ENCODE data around the gene FAR2. TPM values are rescaled to one million over a fixed set of nuclear protein-coding genes. Genes with fewer than 3 reads are reported as not detected.
"Not testable (repeated sequence)": the region's sequence is repeated elsewhere in the genome, so short reads cannot be mapped to it uniquely, and the experiment has no call there.

Gene FAR2
- 1 to 10 TPM; 2.2 to 4.4 TPM for total RNA-seq

- Mint-ChIP-seq H3K27ac (peak within 1 kb of the TSS; percentile 59), H3K36me3 (ENCODE audit: low read depth) (no peaks in the 10 kb centered on the region), H3K4me1 (ENCODE audit: low read depth) (peaks cover 8% of the 10 kb centered on the region), H3K27me3 (ENCODE audit: low read depth) (peaks cover 13% of the 10 kb centered on the region), H3K4me3 (peak within 1 kb of the TSS; percentile 87), H3K9me3 (no peaks in the 10 kb centered on the region)
- CTCF ChIA-PET = interaction anchor here (0.5 kb wide), 1 partner anchor 256 kb away, joined by 3 read pairs; no protein-coding TSS in a partner anchor
- DNase-seq = peak; percentile 60
- intact Hi-C loops (cut with micrococcal nuclease) = loop anchor here (1.0 to 5.0 kb wide), 3 partner anchors 46 to 233 kb away; partner anchors contain the start of gene ERGIC2
Observed at GRCh38 chr12:29148911-29149690, at the start of gene FAR2. Gene FAR2, plus strand, starts transcription at chr12:29149278. Its CDS starts 121,172 bp downstream, at chr12:29270450.

- DNase-seq = no peak
- peaks cover 31% of the 10 kb centered on the region for H3K4me1 Mint-ChIP-seq (ENCODE audit: low read depth)
- intact Hi-C loops (cut with micrococcal nuclease) = loop anchor here (1.0 to 10.0 kb wide), 11 partner anchors 20 to 1652 kb away; partner anchors contain the start of genes CAPRIN2, ERGIC2 and FAR2
- peaks cover 10% of the 10 kb centered on the region for H3K9me3 Mint-ChIP-seq
- no peaks in the 10 kb centered on the region for H3K27me3 Mint-ChIP-seq (ENCODE audit: low read depth)
- H3K27ac Mint-ChIP-seq = no peak overlapping the region
- H3K36me3 Mint-ChIP-seq (ENCODE audit: low read depth) = peaks cover 9% of the 10 kb centered on the region
- CTCF ChIA-PET = interaction anchor here (0.9 to 3.0 kb wide), 3 partner anchors 14 to 215 kb away, joined by 3 to 13 read pairs (median 4); no protein-coding TSS in a partner anchor
- H3K4me3 Mint-ChIP-seq = no peak overlapping the region
Observed at GRCh38 chr12:29102741-29103140, 46.3 kb upstream of the FAR2 start.

GRCh38 chr12:29103539-29103974 is 45.5 kb upstream of the FAR2 start:
- Mint-ChIP-seq H3K9me3 (peaks cover 7% of the 10 kb centered on the region), H3K4me3 (no peak overlapping the region), H3K27ac (no peak overlapping the region), H3K36me3 (ENCODE audit: low read depth) (peaks cover 6% of the 10 kb centered on the region), H3K4me1 (ENCODE audit: low read depth) (peaks cover 31% of the 10 kb centered on the region), H3K27me3 (ENCODE audit: low read depth) (no peaks in the 10 kb centered on the region)
- CTCF ChIA-PET = interaction anchor here (0.9 to 1.8 kb wide), 2 partner anchors 15 to 214 kb away, joined by 3 to 4 read pairs; no protein-coding TSS in a partner anchor
- intact Hi-C loops (cut with micrococcal nuclease) = loop anchor here (1.0 to 10.0 kb wide), 11 partner anchors 21 to 1651 kb away; partner anchors contain the start of genes CAPRIN2, ERGIC2 and FAR2
- peak; percentile 64 for DNase-seq

- Mint-ChIP-seq H3K27ac (peak overlapping the region; percentile 4), H3K36me3 (ENCODE audit: low read depth) (peaks cover 3% of the 10 kb centered on the region), H3K9me3 (peaks cover 3% of the 10 kb centered on the region), H3K4me1 (ENCODE audit: low read depth) (peaks cover 31% of the 10 kb centered on the region), H3K27me3 (ENCODE audit: low read depth) (no peaks in the 10 kb centered on the region), H3K4me3 (no peak overlapping the region)
- DNase-seq = no peak
- CTCF ChIA-PET = interaction anchor here (0.7 kb wide), 1 partner anchor 27 kb away, joined by 3 read pairs; no protein-coding TSS in a partner anchor
- intact Hi-C loops (cut with micrococcal nuclease) = loop anchor here (5.0 to 10.0 kb wide), 4 partner anchors 607 to 1650 kb away; partner anchors contain the start of gene CAPRIN2
Observed at GRCh38 chr12:29104516-29104915, 44.6 kb upstream of the FAR2 start.

GRCh38 chr12:29110506-29111442 is 38.3 kb upstream of the FAR2 start:
- H3K27ac Mint-ChIP-seq = no peak overlapping the region
- CTCF ChIA-PET = no interaction called here
- H3K9me3 Mint-ChIP-seq = peaks cover 11% of the 10 kb centered on the region
- no peaks in the 10 kb centered on the region for H3K4me1 Mint-ChIP-seq (ENCODE audit: low read depth)
- no peaks in the 10 kb centered on the region for H3K27me3 Mint-ChIP-seq (ENCODE audit: low read depth)
- no peak overlapping the region for H3K4me3 Mint-ChIP-seq
- no peak for DNase-seq
- intact Hi-C loops (cut with micrococcal nuclease) = no loop called here
- H3K36me3 Mint-ChIP-seq (ENCODE audit: low read depth) = peaks cover 2% of the 10 kb centered on the region

GRCh38 chr12:29113101-29113500 is 36.0 kb upstream of the FAR2 start:
- Mint-ChIP-seq H3K4me1 (ENCODE audit: low read depth) (no peaks in the 10 kb centered on the region), H3K27ac (no peak overlapping the region), H3K9me3 (peaks cover 11% of the 10 kb centered on the region)

GRCh38 chr12:29116414-29116813 is 32.7 kb upstream of the FAR2 start:
- no peaks in the 10 kb centered on the region for H3K36me3 Mint-ChIP-seq (ENCODE audit: low read depth)
- intact Hi-C loops (cut with micrococcal nuclease) = no loop called here
- H3K27me3 Mint-ChIP-seq (ENCODE audit: low read depth) = peaks cover 3% of the 10 kb centered on the region
- H3K4me1 Mint-ChIP-seq (ENCODE audit: low read depth) = no peaks in the 10 kb centered on the region
- no peak for DNase-seq
- no peak overlapping the region for H3K27ac Mint-ChIP-seq
- peaks cover 4% of the 10 kb centered on the region for H3K9me3 Mint-ChIP-seq
- H3K4me3 Mint-ChIP-seq = no peak overlapping the region
- CTCF ChIA-PET = no interaction called here

More at GRCh38 chr12:29113101-29113500, 36.0 kb upstream of the FAR2 start:
- CTCF ChIA-PET = no interaction called here
- Mint-ChIP-seq H3K27me3 (ENCODE audit: low read depth) (no peaks in the 10 kb centered on the region), H3K4me3 (no peak overlapping the region), H3K36me3 (ENCODE audit: low read depth) (peaks cover 2% of the 10 kb centered on the region)
- DNase-seq = no peak
- intact Hi-C loops (cut with micrococcal nuclease) = no loop called here

- intact Hi-C loops (cut with micrococcal nuclease) = no loop called here
- no peak overlapping the region for H3K27ac Mint-ChIP-seq
- H3K4me3 Mint-ChIP-seq = no peak overlapping the region
- H3K27me3 Mint-ChIP-seq (ENCODE audit: low read depth) = no peaks in the 10 kb centered on the region
- no peaks in the 10 kb centered on the region for H3K9me3 Mint-ChIP-seq
- DNase-seq = no peak
- H3K4me1 Mint-ChIP-seq (ENCODE audit: low read depth) = no peaks in the 10 kb centered on the region
- CTCF ChIA-PET = interaction anchor here (1.2 kb wide), 1 partner anchor 56 kb away, joined by 3 read pairs; no protein-coding TSS in a partner anchor
- H3K36me3 Mint-ChIP-seq (ENCODE audit: low read depth) = no peaks in the 10 kb centered on the region
Observed at GRCh38 chr12:29131539-29131938, 17.5 kb upstream of the FAR2 start.

- Mint-ChIP-seq H3K9me3 (no peaks in the 10 kb centered on the region), H3K27me3 (ENCODE audit: low read depth) (no peaks in the 10 kb centered on the region), H3K36me3 (ENCODE audit: low read depth) (no peaks in the 10 kb centered on the region), H3K4me1 (ENCODE audit: low read depth) (no peaks in the 10 kb centered on the region), H3K4me3 (no peak overlapping the region), H3K27ac (no peak overlapping the region)
- CTCF ChIA-PET = interaction anchor here (1.2 kb wide), 1 partner anchor 57 kb away, joined by 3 read pairs; no protein-coding TSS in a partner anchor
- no peak for DNase-seq
- intact Hi-C loops (cut with micrococcal nuclease) = no loop called here
Observed at GRCh38 chr12:29132316-29132715, 16.8 kb upstream of the FAR2 start.

GRCh38 chr12:29133181-29133580 is 15.9 kb upstream of the FAR2 start:
- intact Hi-C loops (cut with micrococcal nuclease) = no loop called here
- Mint-ChIP-seq H3K4me3 (no peak overlapping the region), H3K9me3 (no peaks in the 10 kb centered on the region), H3K4me1 (ENCODE audit: low read depth) (no peaks in the 10 kb centered on the region), H3K27me3 (ENCODE audit: low read depth) (no peaks in the 10 kb centered on the region), H3K36me3 (ENCODE audit: low read depth) (no peaks in the 10 kb centered on the region), H3K27ac (no peak overlapping the region)
- no peak for DNase-seq
- CTCF ChIA-PET = interaction anchor here (0.6 to 0.7 kb wide), 2 partner anchors 14 to 39 kb away, joined by 4 to 6 read pairs; no protein-coding TSS in a partner anchor

GRCh38 chr12:29133680-29134079 is 15.4 kb upstream of the FAR2 start:
- Mint-ChIP-seq H3K27ac (no peak overlapping the region), H3K9me3 (no peaks in the 10 kb centered on the region), H3K36me3 (ENCODE audit: low read depth) (no peaks in the 10 kb centered on the region), H3K4me3 (no peak overlapping the region), H3K4me1 (ENCODE audit: low read depth) (no peaks in the 10 kb centered on the region), H3K27me3 (ENCODE audit: low read depth) (no peaks in the 10 kb centered on the region)
- intact Hi-C loops (cut with micrococcal nuclease) = no loop called here
- no peak for DNase-seq
- CTCF ChIA-PET = interaction anchor here (0.7 kb wide), 1 partner anchor 40 kb away, joined by 6 read pairs; no protein-coding TSS in a partner anchor

- H3K4me3 Mint-ChIP-seq; H3K4me1 Mint-ChIP-seq (ENCODE audit: low read depth); CTCF ChIA-PET; H3K9me3 Mint-ChIP-seq; H3K36me3 Mint-ChIP-seq (ENCODE audit: low read depth); H3K27me3 Mint-ChIP-seq (ENCODE audit: low read depth); H3K27ac Mint-ChIP-seq; DNase-seq; intact Hi-C loops (cut with micrococcal nuclease): not testable (repeated sequence)
Observed at GRCh38 chr12:29138256-29138655, 10.8 kb upstream of the FAR2 start.
